Measurements from ENCODE around the gene PDAP1. TPM values are rescaled to one million over a fixed set of nuclear protein-coding genes. Genes with fewer than 3 reads are reported as not detected.

PDAP1 gene
- total RNA-seq, 1 experiment from 2014 or later, result 200 TPM

DNA sequence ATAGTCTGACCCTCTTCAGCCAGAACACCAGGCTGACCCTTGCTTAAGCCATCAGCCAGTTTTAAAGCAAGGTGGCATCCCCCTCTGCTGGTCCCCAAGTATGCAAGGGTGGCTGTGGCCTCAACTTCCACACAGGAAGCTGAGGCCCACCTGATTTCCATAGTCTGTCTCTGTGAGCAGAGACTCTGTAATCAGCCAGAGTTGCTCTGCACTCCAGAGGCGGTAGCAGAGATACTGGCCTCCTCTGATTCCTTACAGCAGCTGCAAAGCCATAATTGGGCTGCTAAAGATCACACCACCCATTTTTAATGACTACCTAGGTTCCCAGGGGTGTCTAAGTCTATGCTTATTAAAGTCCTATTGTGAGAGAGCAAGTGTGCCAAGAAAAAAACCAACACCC is 1.8 kb downstream of the PDAP1 start:
- ChIA-PET POLR2A (interaction anchor here (0.6 to 4.0 kb wide), 11 partner anchors 7 to 307 kb away, joined by 3 to 46 read pairs (median 5); no protein-coding TSS in a partner anchor), CTCF (interaction anchor here (0.5 to 1.6 kb wide), 3 partner anchors 8 to 431 kb away, joined by 3 to 6 read pairs (median 4); no protein-coding TSS in a partner anchor)
- H3K27me3 Mint-ChIP-seq (ENCODE audit: insufficient read depth, unreplicated experiment), result no peaks in the 10 kb centered on the region
- intact Hi-C loops (cut with micrococcal nuclease), result no loop called here
- H3K36me3 Mint-ChIP-seq (ENCODE audit: insufficient read depth, unreplicated experiment), result peaks cover 66% of the 10 kb centered on the region
- no TSS peak for BruUV-seq (replicated peaks)
- peak overlapping the region; percentile 97 for H3K4me3 Mint-ChIP-seq (ENCODE audit: unreplicated experiment)
- TF ChIP-seq, protein P1, sequence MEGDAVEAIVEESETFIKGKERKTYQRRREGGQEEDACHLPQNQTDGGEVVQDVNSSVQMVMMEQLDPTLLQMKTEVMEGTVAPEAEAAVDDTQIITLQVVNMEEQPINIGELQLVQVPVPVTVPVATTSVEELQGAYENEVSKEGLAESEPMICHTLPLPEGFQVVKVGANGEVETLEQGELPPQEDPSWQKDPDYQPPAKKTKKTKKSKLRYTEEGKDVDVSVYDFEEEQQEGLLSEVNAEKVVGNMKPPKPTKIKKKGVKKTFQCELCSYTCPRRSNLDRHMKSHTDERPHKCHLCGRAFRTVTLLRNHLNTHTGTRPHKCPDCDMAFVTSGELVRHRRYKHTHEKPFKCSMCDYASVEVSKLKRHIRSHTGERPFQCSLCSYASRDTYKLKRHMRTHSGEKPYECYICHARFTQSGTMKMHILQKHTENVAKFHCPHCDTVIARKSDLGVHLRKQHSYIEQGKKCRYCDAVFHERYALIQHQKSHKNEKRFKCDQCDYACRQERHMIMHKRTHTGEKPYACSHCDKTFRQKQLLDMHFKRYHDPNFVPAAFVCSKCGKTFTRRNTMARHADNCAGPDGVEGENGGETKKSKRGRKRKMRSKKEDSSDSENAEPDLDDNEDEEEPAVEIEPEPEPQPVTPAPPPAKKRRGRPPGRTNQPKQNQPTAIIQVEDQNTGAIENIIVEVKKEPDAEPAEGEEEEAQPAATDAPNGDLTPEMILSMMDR (IDR thresholded peaks at IDR 0.05; ENCODE audit: unreplicated experiment), result no peak
- H3K27ac Mint-ChIP-seq (ENCODE audit: low read depth, unreplicated experiment), result no peak overlapping the region
- H3K4me1 Mint-ChIP-seq (ENCODE audit: insufficient read depth, unreplicated experiment), result peaks cover 30% of the 10 kb centered on the region
- H3K9me3 Mint-ChIP-seq (ENCODE audit: unreplicated experiment), result no peaks in the 10 kb centered on the region
- no peak for DNase-seq (ENCODE audit: unreplicated experiment)

GRCh38 chr7:99404977-99405320 is 3.4 kb downstream of the PDAP1 start:
- ChIA-PET CTCF (no interaction called here), POLR2A (no interaction called here)
- DNase-seq (ENCODE audit: unreplicated experiment), result no peak
- peaks cover 20% of the 10 kb centered on the region for H3K4me1 Mint-ChIP-seq (ENCODE audit: insufficient read depth, unreplicated experiment)
- BruUV-seq (replicated peaks), result no TSS peak
- H3K36me3 Mint-ChIP-seq (ENCODE audit: insufficient read depth, unreplicated experiment), result peaks cover 66% of the 10 kb centered on the region
- TF ChIP-seq, protein P1 (IDR thresholded peaks at IDR 0.05; ENCODE audit: unreplicated experiment), result no peak
- no peaks in the 10 kb centered on the region for H3K9me3 Mint-ChIP-seq (ENCODE audit: unreplicated experiment)
- no peaks in the 10 kb centered on the region for H3K27me3 Mint-ChIP-seq (ENCODE audit: insufficient read depth, unreplicated experiment)
- H3K27ac Mint-ChIP-seq (ENCODE audit: low read depth, unreplicated experiment), result no peak overlapping the region
- H3K4me3 Mint-ChIP-seq (ENCODE audit: unreplicated experiment), result no peak overlapping the region
- intact Hi-C loops (cut with micrococcal nuclease), result no loop called here

- peak overlapping the region; percentile 16 for H3K27ac Mint-ChIP-seq (ENCODE audit: low read depth, unreplicated experiment)
- intact Hi-C loops (cut with micrococcal nuclease), result no loop called here
- TF ChIP-seq, protein P1 (IDR thresholded peaks at IDR 0.05; ENCODE audit: unreplicated experiment), result no peak
- peaks cover 70% of the 10 kb centered on the region for H3K36me3 Mint-ChIP-seq (ENCODE audit: insufficient read depth, unreplicated experiment)
- no TSS peak for BruUV-seq (replicated peaks)
- CTCF ChIA-PET, result interaction anchor here (0.6 kb wide), 1 partner anchor 275 kb away, joined by 3 read pairs; no protein-coding TSS in a partner anchor
- no peaks in the 10 kb centered on the region for H3K9me3 Mint-ChIP-seq (ENCODE audit: unreplicated experiment)
- POLR2A ChIA-PET, result no interaction called here
- no peak for DNase-seq (ENCODE audit: unreplicated experiment)
- H3K27me3 Mint-ChIP-seq (ENCODE audit: insufficient read depth, unreplicated experiment), result no peaks in the 10 kb centered on the region
- no peak overlapping the region for H3K4me3 Mint-ChIP-seq (ENCODE audit: unreplicated experiment)
- H3K4me1 Mint-ChIP-seq (ENCODE audit: insufficient read depth, unreplicated experiment), result peaks cover 20% of the 10 kb centered on the region
Observed at GRCh38 chr7:99404235-99404976, 4.0 kb downstream of the PDAP1 start.

DNA sequence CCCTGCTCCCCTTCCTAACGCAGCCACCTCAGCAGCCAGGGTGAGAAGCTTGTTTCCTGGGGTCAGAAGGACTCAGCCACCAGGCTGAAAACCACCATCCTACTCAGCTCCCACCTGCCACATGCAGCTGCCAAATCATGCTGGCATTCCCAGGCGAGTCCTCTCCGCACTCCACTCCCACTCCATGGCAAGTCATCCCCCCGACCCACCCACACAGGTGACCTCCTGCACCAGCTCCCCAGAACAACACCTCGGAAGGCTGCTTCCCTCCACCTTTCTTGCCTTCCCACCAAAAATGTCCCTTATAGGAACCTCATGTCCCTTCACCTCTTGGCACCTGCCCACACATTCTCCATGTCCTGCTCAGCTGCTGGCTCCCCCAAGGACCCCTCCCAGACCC is 4.6 kb downstream of the PDAP1 start:
- no TSS peak for BruUV-seq (replicated peaks)
- Mint-ChIP-seq H3K9me3 (ENCODE audit: unreplicated experiment) (no peaks in the 10 kb centered on the region), H3K27me3 (ENCODE audit: insufficient read depth, unreplicated experiment) (no peaks in the 10 kb centered on the region), H3K4me1 (ENCODE audit: insufficient read depth, unreplicated experiment) (peaks cover 20% of the 10 kb centered on the region), H3K27ac (ENCODE audit: low read depth, unreplicated experiment) (peak overlapping the region; percentile 21), H3K36me3 (ENCODE audit: insufficient read depth, unreplicated experiment) (peaks cover 73% of the 10 kb centered on the region), H3K4me3 (ENCODE audit: unreplicated experiment) (no peak overlapping the region)
- ChIA-PET POLR2A (no interaction called here), CTCF (interaction anchor here (0.5 to 0.6 kb wide), 2 partner anchors 28 to 274 kb away, joined by 3 to 4 read pairs; no protein-coding TSS in a partner anchor)
- TF ChIP-seq, protein P1 (IDR thresholded peaks at IDR 0.05; ENCODE audit: unreplicated experiment), result no peak
- DNase-seq (ENCODE audit: unreplicated experiment), result no peak
- intact Hi-C loops (cut with micrococcal nuclease), result no loop called here
